HG03442 (cell line): ENCODE measurements around the gene DMKN.

Source experiments
- ATAC-seq: cut with Tn5 transposase; IDR thresholded peaks from one replicate; pipeline ENCODE4 v1.9.1; 2021; ENCODE audit warnings: mild to moderate bottlenecking, moderate library complexity; ENCODE audit not compliant: unreplicated experiment

The DMKN gene

GRCh38 chr19:35528218-35529038 is 15.0 kb upstream of the DMKN start, which contains the start of gene SBSN:
TSS of gene SBSN (minus strand) at chr19:35528311. CDS start at chr19:35528281, 30 bp downstream.
- no peak for ATAC-seq

- ATAC-seq = no peak
Observed at GRCh38 chr19:35525873-35526272, 12.4 kb upstream of the DMKN start.

GRCh38 chr19:35524181-35524837 is 10.9 kb upstream of the DMKN start:
- no peak for ATAC-seq

GRCh38 chr19:35522745-35523327 is 9.4 kb upstream of the DMKN start:
- ATAC-seq = no peak

GRCh38 chr19:35521124-35521743 is 7.8 kb upstream of the DMKN start:
- no peak for ATAC-seq

- ATAC-seq = no peak
Observed at GRCh38 chr19:35519291-35519690, 5.8 kb upstream of the DMKN start.

- no peak for ATAC-seq
Observed at GRCh38 chr19:35518313-35518712, 4.9 kb upstream of the DMKN start.

GRCh38 chr19:35517342-35517741 is 3.9 kb upstream of the DMKN start:
- ATAC-seq = no peak

- no peak for ATAC-seq
Observed at GRCh38 chr19:35516310-35516709, 2.9 kb upstream of the DMKN start.

GRCh38 chr19:35514282-35514809 is 897 bp upstream of the DMKN start:
- no peak for ATAC-seq

GRCh38 chr19:35512831-35513627 is 420 bp downstream of the DMKN start:
- ATAC-seq = no peak

- no peak for ATAC-seq
Observed at GRCh38 chr19:35511337-35511736, 2.1 kb downstream of the DMKN start.

- ATAC-seq = no peak
Observed at GRCh38 chr19:35510626-35510964, 2.9 kb downstream of the DMKN start.

GRCh38 chr19:35509861-35510625 is 3.4 kb downstream of the DMKN start:
- ATAC-seq = no peak

GRCh38 chr19:35509018-35509652 is 4.3 kb downstream of the DMKN start:
- no peak for ATAC-seq

GRCh38 chr19:35508129-35508528 is 5.3 kb downstream of the DMKN start:
- ATAC-seq = no peak

GRCh38 chr19:35507561-35507960 is 5.9 kb downstream of the DMKN start:
- no peak for ATAC-seq

GRCh38 chr19:35506011-35506410 is 7.4 kb downstream of the DMKN start:
- ATAC-seq = no peak

GRCh38 chr19:35502751-35503150 is 10.7 kb downstream of the DMKN start:
- no peak for ATAC-seq
